GM18951 (cell line): ENCODE results near the gene ARHGAP1.

Experiments
- POLR2A ChIP-seq: IDR thresholded peaks from 4 replicates; pipeline ENCODE4 v1.6.1; 2011; ENCODE audit warnings: mild to moderate bottlenecking; ENCODE audit not compliant: insufficient read length, insufficient read depth; ENCODE audit errors: extremely low read depth
- in situ Hi-C: fragments of 300-500 bp; cut with MboI; formaldehyde crosslinking; loops from one replicate; pipeline ENCODE4 v1.12.0; 2022; ENCODE audit warnings: low sequenced_read_pairs, mixed read lengths, inconsistent platforms; ENCODE audit not compliant: unreplicated experiment

Gene ARHGAP1

GRCh38 chr11:46628961-46629360 is 71.5 kb downstream of the ARHGAP1 start:
- in situ Hi-C loops, result no loop called here
- no peak for TF ChIP-seq POLR2A
